AG09319 (cell line): ENCODE results near the gene ZNF362.

Source experiments
- DNase-seq: peaks from one replicate; pipeline ENCODE4 v3.0.0-alpha.2; 2010; ENCODE audit warnings: low read depth; ENCODE audit errors: extremely low read depth
- CTCF ChIP-seq: IDR thresholded peaks from 2 replicates; pipeline ENCODE4 v1.5.1; 2011; ENCODE audit warnings: low read depth, mild to moderate bottlenecking, inconsistent platforms, low read length, moderate library complexity

ZNF362 gene

GRCh38 chr1:33268457-33268856 lies 12.2 kb downstream of the ZNF362 start:
- no peak for TF ChIP-seq CTCF
- no peak for DNase-seq

- DNase-seq = no peak
- no peak for TF ChIP-seq CTCF
Measured at GRCh38 chr1:33268927-33269610, 12.8 kb downstream of the ZNF362 start.

GRCh38 chr1:33269621-33270020 lies 13.3 kb downstream of the ZNF362 start:
- no peak for DNase-seq
- TF ChIP-seq CTCF = no peak

- no peak for TF ChIP-seq CTCF
- no peak for DNase-seq
Measured at GRCh38 chr1:33270379-33270778, 14.1 kb downstream of the ZNF362 start.

- no peak for DNase-seq
- no peak for TF ChIP-seq CTCF
Measured at GRCh38 chr1:33270808-33271465, 14.6 kb downstream of the ZNF362 start.

DNA sequence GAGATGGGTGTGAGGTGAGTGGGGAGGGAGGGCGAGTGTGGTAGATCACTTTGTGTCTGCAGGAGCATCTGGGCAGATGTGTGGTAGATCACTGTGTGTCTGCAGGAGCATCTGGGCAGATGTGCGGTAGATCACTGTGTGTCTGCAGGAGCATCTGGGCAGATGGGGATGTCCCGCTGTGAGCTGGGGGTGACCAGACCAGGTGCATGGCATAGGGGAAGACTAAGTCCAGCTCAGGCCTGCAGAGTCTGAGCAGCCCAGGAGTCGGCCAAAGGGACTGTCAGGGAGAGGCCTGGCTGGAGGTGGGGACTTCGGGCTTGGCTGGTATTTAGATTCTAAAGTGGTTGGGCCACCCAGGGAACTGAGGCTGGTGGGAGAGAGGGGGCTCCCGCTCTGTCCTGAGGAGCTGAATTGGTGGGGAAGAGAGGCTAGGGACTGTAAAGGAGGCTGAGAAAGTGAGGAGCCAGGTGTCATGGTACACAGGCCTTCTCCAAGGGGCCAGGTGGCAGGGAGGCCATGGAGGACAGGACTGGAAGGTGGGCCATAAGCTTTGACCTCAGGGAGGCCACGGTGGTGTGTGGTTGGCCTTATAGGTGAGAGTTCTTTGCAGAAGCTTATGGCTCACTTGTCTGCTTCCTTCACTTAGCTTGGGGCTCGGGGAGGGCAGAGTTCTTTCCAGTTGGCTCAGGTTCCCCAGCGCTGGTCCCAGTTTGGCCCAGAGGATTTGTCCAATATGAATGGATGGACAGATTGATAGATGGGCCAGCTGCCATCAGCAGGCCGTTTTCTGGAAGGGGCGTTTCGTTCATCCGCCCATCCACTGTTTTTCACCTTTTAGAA lies 15.6 kb downstream of the ZNF362 start:
- TF ChIP-seq CTCF = no peak
- no peak for DNase-seq

DNA sequence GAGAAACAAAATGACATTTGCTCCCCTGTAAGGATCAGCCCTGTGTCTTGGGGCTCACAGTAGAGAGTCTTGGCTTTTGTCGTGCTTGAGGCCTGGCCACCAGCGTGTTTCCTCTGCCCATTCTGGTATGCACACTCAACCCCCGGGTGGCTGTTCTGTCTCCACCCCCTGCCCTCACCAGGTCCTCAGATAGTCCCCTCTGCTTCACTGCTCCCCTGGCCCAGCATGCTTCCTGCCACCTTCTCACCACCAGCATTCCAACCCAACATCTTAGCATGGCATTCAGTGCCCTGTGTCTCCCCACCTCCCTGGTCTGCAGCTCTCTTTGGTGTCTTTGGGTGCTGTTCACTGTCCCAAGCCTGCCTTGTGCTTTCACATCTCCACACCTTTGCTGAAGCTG lies 16.2 kb downstream of the ZNF362 start:
- DNase-seq = no peak
- no peak for TF ChIP-seq CTCF
